ENCODE measurements around the gene OTOF. TPM values are rescaled to one million over a fixed set of nuclear protein-coding genes. Genes with fewer than 3 reads are reported as not detected.

The OTOF gene
- total RNA-seq, 1 experiment from 2014 or later = 0.10 TPM

- TF ChIP-seq ZNF274 (IDR thresholded peaks at IDR 0.05; ENCODE audit: low read depth, low read length) (no peak), FOSL1 (IDR thresholded peaks at IDR 0.05; ENCODE audit: low read depth) (no peak), CBX3 (IDR thresholded peaks at IDR 0.05; ENCODE audit: low read depth) (no peak)
Observed at GRCh38 chr2:26428846-26429245, 49.1 kb downstream of the OTOF start (continued).

GRCh38 chr2:26424221-26424620 lies 53.7 kb downstream of the OTOF start:
- BruUV-seq (replicated peaks) = no TSS peak
- Histone ChIP-seq H3K79me2 (ENCODE audit: insufficient read depth, low read length) (no peaks in the 10 kb centered on the region), H3K9ac (ENCODE audit: low read length) (no peak overlapping the region), H4K20me1 (ENCODE audit: insufficient read depth) (no peaks in the 10 kb centered on the region), H3K36me3 (ENCODE audit: control insufficient read depth in 1 of 2, insufficient read depth in 2 of 2, low read length in 2 of 2) (no peaks in the 10 kb centered on the region), H2AFZ (ENCODE audit: low read depth, low read length, poor library complexity, severe bottlenecking) (no peak overlapping the region), H3K4me3 (replicated peaks in 1 of 2; ENCODE audit: low read depth in 1 of 2, low read length in 2 of 2) (no peak overlapping the region), H3K9me2 (ENCODE audit: insufficient read depth) (no peaks in the 10 kb centered on the region), H3K4me2 (ENCODE audit: low read length) (no peak overlapping the region), H3K4me1 (ENCODE audit: control insufficient read depth in 1 of 2, insufficient read depth in 2 of 2, low read length in 2 of 2) (no peaks in the 10 kb centered on the region), H3K27ac (ENCODE audit: low read depth, low read length) (no peak overlapping the region), H3K9me3 (ENCODE audit: control insufficient read depth in 1 of 2, insufficient read depth in 1 of 2, low read depth in 1 of 2, low read length in 2 of 2) (no peaks in the 10 kb centered on the region), H3K27me3 (ENCODE audit: insufficient read depth, low read length) (no peaks in the 10 kb centered on the region)
- POLR2A ChIA-PET = interaction anchor here (0.5 kb wide), 1 partner anchor 25 kb away, joined by 3 read pairs; no protein-coding TSS in a partner anchor
- CTCF ChIA-PET = no interaction called here
- intact Hi-C loops (cut with micrococcal nuclease) = no loop called here
- no peak for TF ChIP-seq POLR2A (IDR thresholded peaks at IDR 0.05; ENCODE audit: borderline replicate concordance, extremely low read depth, insufficient read depth, insufficient read length)
- TF ChIP-seq SP1 (IDR thresholded peaks at IDR 0.05; ENCODE audit: low read depth) = no peak
- no peak for TF ChIP-seq TCF7L2 (IDR thresholded peaks at IDR 0.05; ENCODE audit: borderline replicate concordance, extremely low read depth, insufficient read depth, insufficient read length)
- no peak for TF ChIP-seq REST (IDR thresholded peaks at IDR 0.05; ENCODE audit: low read depth)
- no peak for TF ChIP-seq EZH2 (IDR thresholded peaks at IDR 0.05)
- no peak for TF ChIP-seq MAX (IDR thresholded peaks at IDR 0.05)
- no peak for TF ChIP-seq YY1 (IDR thresholded peaks at IDR 0.05; ENCODE audit: extremely low read depth, insufficient replicate concordance, low read depth, low read length)
- DNase-seq (ENCODE audit: low read depth, low spot score) = no peak
- ATAC-seq = no peak
- RAD21 ChIA-PET (ENCODE audit: low non-redundant PET in 1 of 2, low total read pairs in 2 of 2, uncharacterized antibody in 2 of 2, unreplicated experiment in 2 of 2) = no interaction called here

Data from HCT116 (cell line).